ENCODE data around the gene CCDC112.

- TF ChIP-seq POLR2A (IDR thresholded peaks at IDR 0.05) (no peak), CTCF (IDR thresholded peaks at IDR 0.05) (no peak)
These were observed 17.2 kb upstream of the CCDC112 start for GRCh38 chr5:115313632-115314031.

All from esophagus squamous epithelium (tissue), 4 donors.